BE2C (cell line): ENCODE measurements around the gene CR1.
"Not testable (repeated sequence)": the region's sequence is repeated elsewhere in the genome, so short reads cannot be mapped to it uniquely, and the experiment has no call there.

Source experiments
- DNase-seq: peaks from one replicate; pipeline ENCODE4 v3.0.0-alpha.2; 2020
- H3K27me3 ChIP-seq: fragments of 250-450 bp; sonication (Bioruptor Pico); 2 replicates; pipeline ENCODE4 v1.5.1; 2020; ENCODE audit warnings: mild to moderate bottlenecking
- H3K36me3 ChIP-seq: fragments of 250-450 bp; sonication (Bioruptor Pico); 2 replicates; pipeline ENCODE4 v1.5.1; 2020; ENCODE audit warnings: mild to moderate bottlenecking
- H3K4me1 ChIP-seq: fragments of 250-450 bp; sonication (Bioruptor Pico); 2 replicates; pipeline ENCODE4 v1.5.1; 2020
- H3K4me3 ChIP-seq: 2 replicates; pipeline ENCODE4 v1.5.1; 2011; ENCODE audit warnings: low read depth, low read length
- H3K9me3 ChIP-seq: fragments of 250-450 bp; sonication (Bioruptor Pico); 2 replicates; pipeline ENCODE4 v1.5.1; 2020
- CTCF ChIP-seq: IDR thresholded peaks from 2 replicates; pipeline ENCODE4 v1.5.1; 2012; ENCODE audit warnings: mild to moderate bottlenecking, low read depth, low read length

The CR1 gene

GRCh38 chr1:207579436-207579799 lies 83.5 kb downstream of the CR1 start:
- peak; percentile 42 for DNase-seq
- H3K27me3 ChIP-seq: peaks cover 6% of the 10 kb centered on the region
- no peaks in the 10 kb centered on the region for H3K9me3 ChIP-seq
- peak; percentile 71 for TF ChIP-seq CTCF
- H3K36me3 ChIP-seq: no peaks in the 10 kb centered on the region
- no peaks in the 10 kb centered on the region for H3K4me1 ChIP-seq
- H3K4me3 ChIP-seq: no peak overlapping the region

- peaks cover 12% of the 10 kb centered on the region for H3K27me3 ChIP-seq
- H3K4me3 ChIP-seq: no peak overlapping the region
- H3K9me3 ChIP-seq: no peaks in the 10 kb centered on the region
- no peak for DNase-seq
- no peaks in the 10 kb centered on the region for H3K36me3 ChIP-seq
- TF ChIP-seq CTCF: no peak
- no peaks in the 10 kb centered on the region for H3K4me1 ChIP-seq
These were observed 85.7 kb downstream of the CR1 start for GRCh38 chr1:207581496-207582153.

DNA sequence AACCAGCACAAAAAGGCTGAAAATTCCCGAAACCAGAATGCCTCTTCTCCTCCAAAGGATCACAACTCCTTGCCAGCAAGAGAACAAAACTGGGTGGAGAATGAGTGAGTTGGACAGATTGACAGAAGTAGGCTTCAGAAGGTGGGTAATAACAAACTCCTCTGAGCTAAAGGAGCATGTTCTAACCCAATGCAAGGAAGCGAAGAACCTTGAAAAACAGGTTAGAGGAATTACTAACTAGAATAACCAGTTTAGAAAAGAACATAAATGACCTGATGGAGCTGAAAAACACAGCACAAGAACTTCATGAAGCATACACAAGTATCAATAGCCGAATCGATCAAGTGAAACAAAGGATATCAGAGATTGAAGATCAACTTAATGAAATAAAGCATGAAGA lies 93.5 kb downstream of the CR1 start:
- H3K36me3 ChIP-seq, H3K4me1 ChIP-seq, DNase-seq, H3K4me3 ChIP-seq, H3K9me3 ChIP-seq: not testable (repeated sequence)
- H3K27me3 ChIP-seq: peaks cover 21% of the 10 kb centered on the region

DNA sequence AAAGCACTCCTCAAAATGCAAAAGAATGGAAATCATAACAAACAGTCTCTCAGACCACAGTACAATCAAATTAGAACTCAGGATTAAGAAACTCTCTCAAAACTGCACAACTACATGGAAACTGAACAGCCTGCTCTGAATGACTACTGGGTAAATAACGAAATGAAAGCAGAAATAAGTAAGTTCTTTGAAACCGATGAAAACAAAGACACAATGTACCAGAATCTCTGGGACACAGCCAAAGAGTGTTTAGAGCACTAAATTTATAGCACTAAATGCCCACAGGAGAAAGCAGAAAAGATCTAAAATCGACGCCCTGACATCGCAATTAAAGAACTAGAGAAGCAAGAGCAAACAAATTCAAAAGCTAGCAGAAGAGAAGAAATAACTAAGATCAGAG lies 95.2 kb downstream of the CR1 start:
- peaks cover 20% of the 10 kb centered on the region for H3K27me3 ChIP-seq
- H3K4me3 ChIP-seq, DNase-seq, H3K9me3 ChIP-seq, H3K4me1 ChIP-seq, H3K36me3 ChIP-seq: not testable (repeated sequence)

DNA sequence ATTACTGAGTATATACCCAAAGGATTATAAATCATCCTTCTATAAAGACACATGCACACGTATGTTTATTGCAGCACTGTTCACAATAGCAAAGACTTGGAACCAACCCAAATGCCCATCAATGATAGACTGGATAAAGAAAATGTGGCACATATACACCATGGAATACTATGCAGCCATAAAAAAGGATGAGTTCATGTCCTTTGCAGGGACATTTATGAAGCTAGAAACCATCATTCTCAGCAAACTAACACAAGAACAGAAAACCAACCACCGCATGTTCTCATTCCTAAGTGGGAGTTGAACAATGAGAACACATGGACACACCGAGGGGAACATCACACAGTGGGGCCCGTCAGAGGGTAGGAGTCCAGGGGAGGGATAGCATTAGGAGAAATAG lies 98.1 kb downstream of the CR1 start:
- not testable (repeated sequence) for H3K4me3 ChIP-seq, H3K4me1 ChIP-seq, DNase-seq, H3K9me3 ChIP-seq, H3K36me3 ChIP-seq
- H3K27me3 ChIP-seq: peaks cover 22% of the 10 kb centered on the region

DNA sequence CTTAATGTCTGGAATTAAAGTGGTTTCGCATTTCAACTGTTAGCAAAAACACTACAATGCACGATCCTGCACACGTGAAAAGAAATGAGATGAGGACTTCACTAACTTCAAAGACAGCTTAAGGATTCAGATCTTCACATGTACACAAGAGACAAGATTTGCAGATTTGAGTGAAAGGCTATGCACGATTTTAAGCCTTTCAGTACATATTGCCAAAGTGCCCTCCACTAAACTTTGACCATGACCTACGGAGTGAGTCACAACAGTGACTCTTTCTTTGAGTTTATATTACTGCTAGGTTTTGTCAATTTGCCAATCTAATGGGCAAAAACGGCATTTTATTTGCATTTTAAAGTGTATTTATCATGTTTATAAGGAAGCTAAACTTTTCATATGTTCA lies 107.8 kb downstream of the CR1 start:
- H3K36me3 ChIP-seq: no peaks in the 10 kb centered on the region
- no peak for DNase-seq
- H3K27me3 ChIP-seq: peaks cover 53% of the 10 kb centered on the region
- H3K4me3 ChIP-seq: no peak overlapping the region
- no peaks in the 10 kb centered on the region for H3K4me1 ChIP-seq
- TF ChIP-seq CTCF: no peak
- H3K9me3 ChIP-seq: no peaks in the 10 kb centered on the region

DNA sequence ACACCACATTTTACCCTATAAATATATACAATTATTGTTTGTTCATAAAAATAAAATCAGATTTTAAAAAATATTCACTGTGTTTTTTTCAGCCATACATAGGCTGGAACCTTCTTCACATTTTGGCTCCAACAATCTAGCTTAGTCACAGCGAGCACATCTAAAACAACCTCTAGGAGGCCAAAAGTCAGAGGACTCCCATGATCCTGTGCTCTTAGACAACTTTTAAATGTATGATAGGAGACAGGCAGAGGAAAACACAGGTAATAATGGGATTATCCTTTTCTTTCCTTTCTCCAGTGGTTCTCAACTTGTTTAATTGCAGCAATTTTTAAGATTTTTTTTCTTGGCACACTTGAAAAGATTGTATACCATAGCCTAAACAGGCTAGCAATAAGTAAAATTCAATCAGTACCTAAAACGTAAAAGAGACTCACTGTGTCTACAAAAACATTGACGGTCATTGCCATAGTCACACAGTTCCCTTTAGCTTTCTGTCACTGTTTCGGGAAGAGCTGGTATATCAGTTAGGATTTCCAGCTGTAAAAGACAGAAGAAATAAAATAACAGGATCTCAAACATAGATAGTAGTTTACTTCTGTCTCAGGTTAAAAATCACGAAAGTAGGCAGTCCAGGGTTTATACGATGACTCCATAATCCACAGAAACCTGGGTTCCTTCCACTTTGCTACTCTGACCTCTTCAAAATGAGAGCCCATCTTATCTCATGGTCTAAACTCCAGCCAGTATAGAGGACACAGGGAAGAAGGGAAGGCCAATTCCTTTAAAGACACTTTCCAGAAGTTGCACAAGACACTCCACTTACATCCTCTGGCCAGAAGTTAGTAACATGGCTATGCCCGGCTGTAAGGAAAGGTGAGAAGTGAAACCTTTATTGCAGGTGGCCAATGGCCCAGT lies 109.7 kb downstream of the CR1 start:
- H3K4me1 ChIP-seq: no peaks in the 10 kb centered on the region
- DNase-seq: no peak
- H3K9me3 ChIP-seq: no peaks in the 10 kb centered on the region
- TF ChIP-seq CTCF: no peak
- H3K36me3 ChIP-seq: no peaks in the 10 kb centered on the region
- no peak overlapping the region for H3K4me3 ChIP-seq
- peaks cover 39% of the 10 kb centered on the region for H3K27me3 ChIP-seq
